Measurements from ENCODE around the gene XKR8. TPM values are rescaled to one million over a fixed set of nuclear protein-coding genes. Genes with fewer than 3 reads are reported as not detected.

The XKR8 gene
- total and polyA plus RNA-seq, 2 experiments from 2014 or later = 17.9 to 20.2 TPM

DNA sequence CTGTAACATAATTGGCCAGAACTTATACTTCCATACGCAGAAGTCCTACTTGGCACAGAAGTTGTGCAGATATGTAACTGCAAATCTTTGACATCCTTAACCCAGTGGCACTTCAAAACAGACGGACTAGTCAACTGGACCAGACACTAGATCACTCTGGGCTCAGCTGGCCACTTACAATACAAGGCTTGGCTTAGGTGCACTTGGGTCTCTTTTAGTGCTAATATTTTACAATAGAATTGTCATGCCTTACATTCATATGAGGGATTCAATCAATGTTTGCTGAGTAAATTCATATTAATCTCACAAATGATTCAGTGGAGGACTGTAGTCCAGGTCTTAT, 20.1 kb downstream of the XKR8 start:
- no peaks in the 10 kb centered on the region for H3K4me1 ChIP-seq (ENCODE audit: insufficient read depth)
- H3K27ac ChIP-seq = no peak overlapping the region
- peaks cover 1% of the 10 kb centered on the region for H3K36me3 ChIP-seq (replicated peaks; ENCODE audit: insufficient read depth, low read depth)
- 52% methylated on average over 2 of the region's 2 CpGs for WGBS (ENCODE audit: low lambda C conversion rate, missing lambda C conversion rate)
- no peaks in the 10 kb centered on the region for H3K9me3 ChIP-seq (ENCODE audit: low read depth)
- TF ChIP-seq EZH2phosphoT487 (IDR thresholded peaks at IDR 0.05; ENCODE audit: low read depth, severe bottlenecking, unreplicated experiment) (no peak), EZH2 (IDR thresholded peaks at IDR 0.05; ENCODE audit: borderline replicate concordance) (no peak)
- TF ChIP-seq, protein P1, sequence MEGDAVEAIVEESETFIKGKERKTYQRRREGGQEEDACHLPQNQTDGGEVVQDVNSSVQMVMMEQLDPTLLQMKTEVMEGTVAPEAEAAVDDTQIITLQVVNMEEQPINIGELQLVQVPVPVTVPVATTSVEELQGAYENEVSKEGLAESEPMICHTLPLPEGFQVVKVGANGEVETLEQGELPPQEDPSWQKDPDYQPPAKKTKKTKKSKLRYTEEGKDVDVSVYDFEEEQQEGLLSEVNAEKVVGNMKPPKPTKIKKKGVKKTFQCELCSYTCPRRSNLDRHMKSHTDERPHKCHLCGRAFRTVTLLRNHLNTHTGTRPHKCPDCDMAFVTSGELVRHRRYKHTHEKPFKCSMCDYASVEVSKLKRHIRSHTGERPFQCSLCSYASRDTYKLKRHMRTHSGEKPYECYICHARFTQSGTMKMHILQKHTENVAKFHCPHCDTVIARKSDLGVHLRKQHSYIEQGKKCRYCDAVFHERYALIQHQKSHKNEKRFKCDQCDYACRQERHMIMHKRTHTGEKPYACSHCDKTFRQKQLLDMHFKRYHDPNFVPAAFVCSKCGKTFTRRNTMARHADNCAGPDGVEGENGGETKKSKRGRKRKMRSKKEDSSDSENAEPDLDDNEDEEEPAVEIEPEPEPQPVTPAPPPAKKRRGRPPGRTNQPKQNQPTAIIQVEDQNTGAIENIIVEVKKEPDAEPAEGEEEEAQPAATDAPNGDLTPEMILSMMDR (IDR thresholded peaks at IDR 0.05; ENCODE audit: poor library complexity) = no peak
- no peaks in the 10 kb centered on the region for H3K27me3 ChIP-seq
- no peaks in the 10 kb centered on the region for H3K9me2 ChIP-seq (replicated peaks; ENCODE audit: insufficient read depth)
- H3K79me2 ChIP-seq = no peaks in the 10 kb centered on the region
- no peak for DNase-seq (ENCODE audit: low spot score)
- H3K4me3 ChIP-seq = no peak overlapping the region
- H2AFZ ChIP-seq = no peak overlapping the region
- no peak overlapping the region for H3K4me2 ChIP-seq
- no peaks in the 10 kb centered on the region for H4K20me1 ChIP-seq (ENCODE audit: insufficient read depth, poor library complexity, severe bottlenecking)

- TF ChIP-seq EZH2 (IDR thresholded peaks at IDR 0.05; ENCODE audit: borderline replicate concordance) (no peak), EZH2phosphoT487 (IDR thresholded peaks at IDR 0.05; ENCODE audit: low read depth, severe bottlenecking, unreplicated experiment) (no peak)
- TF ChIP-seq, protein P1 (IDR thresholded peaks at IDR 0.05; ENCODE audit: poor library complexity) = no peak
- Histone ChIP-seq H3K27me3 (no peaks in the 10 kb centered on the region), H3K9me2 (replicated peaks; ENCODE audit: insufficient read depth) (no peaks in the 10 kb centered on the region), H3K4me2 (no peak overlapping the region), H3K4me1 (ENCODE audit: insufficient read depth) (no peaks in the 10 kb centered on the region), H4K20me1 (ENCODE audit: insufficient read depth, poor library complexity, severe bottlenecking) (no peaks in the 10 kb centered on the region), H3K27ac (no peak overlapping the region), H3K79me2 (no peaks in the 10 kb centered on the region), H2AFZ (no peak overlapping the region), H3K9me3 (ENCODE audit: low read depth) (no peaks in the 10 kb centered on the region), H3K36me3 (replicated peaks; ENCODE audit: insufficient read depth, low read depth) (no peaks in the 10 kb centered on the region), H3K4me3 (no peak overlapping the region)
- no peak for DNase-seq (ENCODE audit: low spot score)
- WGBS (ENCODE audit: low lambda C conversion rate, missing lambda C conversion rate) = 80% methylated on average over 1 of the region's 1 CpG
Measured at GRCh38 chr1:27980216-27980845, 20.6 kb downstream of the XKR8 start.

DNA sequence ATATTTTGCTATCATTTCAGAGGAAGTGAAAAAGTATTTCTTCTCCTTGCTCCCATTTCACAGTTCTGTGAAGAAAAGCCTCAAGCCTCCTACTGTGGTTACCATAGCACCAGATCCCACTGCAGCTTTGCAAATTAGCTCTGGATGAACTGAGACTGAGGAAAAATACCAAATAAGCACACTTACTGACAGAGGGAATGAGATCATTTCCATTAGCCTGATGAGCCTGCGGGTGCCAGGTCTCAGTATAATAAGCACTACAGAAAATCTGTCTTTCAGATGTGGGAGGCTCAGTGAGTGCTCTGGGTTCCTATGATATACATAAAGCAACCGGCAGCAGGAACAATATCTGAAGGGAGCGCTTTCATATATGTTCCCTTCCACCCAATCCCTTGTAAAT, 21.4 kb downstream of the XKR8 start:
- H3K27me3 ChIP-seq = no peaks in the 10 kb centered on the region
- no peak overlapping the region for H2AFZ ChIP-seq
- no peak for DNase-seq (ENCODE audit: low spot score)
- 88% methylated on average over 3 of the region's 3 CpGs for WGBS (ENCODE audit: low lambda C conversion rate, missing lambda C conversion rate)
- no peaks in the 10 kb centered on the region for H3K4me1 ChIP-seq (ENCODE audit: insufficient read depth)
- H3K27ac ChIP-seq = no peak overlapping the region
- H3K79me2 ChIP-seq = no peaks in the 10 kb centered on the region
- H3K4me2 ChIP-seq = no peak overlapping the region
- TF ChIP-seq EZH2phosphoT487 (IDR thresholded peaks at IDR 0.05; ENCODE audit: low read depth, severe bottlenecking, unreplicated experiment) (no peak), EZH2 (IDR thresholded peaks at IDR 0.05; ENCODE audit: borderline replicate concordance) (no peak)
- no peaks in the 10 kb centered on the region for H3K9me2 ChIP-seq (replicated peaks; ENCODE audit: insufficient read depth)
- no peaks in the 10 kb centered on the region for H4K20me1 ChIP-seq (ENCODE audit: insufficient read depth, poor library complexity, severe bottlenecking)
- no peaks in the 10 kb centered on the region for H3K9me3 ChIP-seq (ENCODE audit: low read depth)
- H3K4me3 ChIP-seq = no peak overlapping the region
- H3K36me3 ChIP-seq (replicated peaks; ENCODE audit: insufficient read depth, low read depth) = no peaks in the 10 kb centered on the region

GRCh38 chr1:27990920-27991537, 31.3 kb downstream of the XKR8 start:
- 95% methylated on average over 3 of the region's 3 CpGs for whole genome bisulfite sequencing (ENCODE audit: low lambda C conversion rate, missing lambda C conversion rate)
- Histone ChIP-seq H3K27ac (no peak overlapping the region), H2AFZ (no peak overlapping the region), H3K4me1 (ENCODE audit: insufficient read depth) (no peaks in the 10 kb centered on the region), H4K20me1 (ENCODE audit: insufficient read depth, poor library complexity, severe bottlenecking) (no peaks in the 10 kb centered on the region), H3K4me3 (no peak overlapping the region), H3K27me3 (no peaks in the 10 kb centered on the region), H3K36me3 (replicated peaks; ENCODE audit: insufficient read depth, low read depth) (peaks cover 9% of the 10 kb centered on the region), H3K9me2 (replicated peaks; ENCODE audit: insufficient read depth) (no peaks in the 10 kb centered on the region), H3K4me2 (no peak overlapping the region), H3K79me2 (no peaks in the 10 kb centered on the region), H3K9me3 (ENCODE audit: low read depth) (no peaks in the 10 kb centered on the region)
- TF ChIP-seq EZH2 (IDR thresholded peaks at IDR 0.05; ENCODE audit: borderline replicate concordance) (no peak), EZH2phosphoT487 (IDR thresholded peaks at IDR 0.05; ENCODE audit: low read depth, severe bottlenecking, unreplicated experiment) (no peak)
- TF ChIP-seq, protein P1 (IDR thresholded peaks at IDR 0.05; ENCODE audit: poor library complexity) = no peak
- DNase-seq (ENCODE audit: low spot score) = no peak

Data from hepatocyte (in vitro differentiated cells).